ENCODE measurements around the gene WIZ. TPM values are rescaled to one million over a fixed set of nuclear protein-coding genes. Genes with fewer than 3 reads are reported as not detected.
"Not testable (repeated sequence)": the region's sequence is repeated elsewhere in the genome, so short reads cannot be mapped to it uniquely, and the experiment has no call there.

The WIZ gene
- 1 to 10 TPM in 1 of 3 donors, under 1 TPM in 1, not detected in 1; 0.78 to 1.5 TPM for polyA plus RNA-seq

GRCh38 chr19:15449620-15450527, at the start of gene WIZ:
Gene WIZ (minus strand): TSS chr19:15449956. CDS start chr19:15448307, 1,649 bp downstream.
- peak; percentile 81 to 86 (median 85) for DNase-seq
- H3K9me3 Mint-ChIP-seq, result no peaks in the 10 kb centered on the region
- peaks cover 10 to 25% (median 11%) of the 10 kb centered on the region in 3 donors for H3K36me3 Mint-ChIP-seq
- peak within 1 kb of the TSS; percentile 67 to 82 (median 77) for H3K4me3 Mint-ChIP-seq
- peak within 1 kb of the TSS; percentile 62 to 97 (median 94) for H3K27ac Mint-ChIP-seq
- H3K27me3 Mint-ChIP-seq (ENCODE audit: low read depth in 3 of 3), result peaks cover 0 to 10% (median 2%) of the 10 kb centered on the region in 3 donors
- peaks cover 28 to 33% of the 10 kb centered on the region in 2 donors for H3K4me1 Mint-ChIP-seq

- no peak overlapping the region for H3K27ac Mint-ChIP-seq
- peaks cover 0 to 2% of the 10 kb centered on the region in 2 donors for H3K4me1 Mint-ChIP-seq
- H3K36me3 Mint-ChIP-seq, result no peaks in the 10 kb centered on the region
- H3K4me3 Mint-ChIP-seq, result no peak overlapping the region
- H3K9me3 Mint-ChIP-seq, result peaks cover 0 to 3% (median 0%) of the 10 kb centered on the region in 6 donors
- DNase-seq, result no peak
- peaks cover 0 to 7% (median 2%) of the 10 kb centered on the region in 3 donors for H3K27me3 Mint-ChIP-seq (ENCODE audit: low read depth in 3 of 3)
Measured at GRCh38 chr19:15498910-15499309, 49.2 kb upstream of the WIZ start.

- DNase-seq, result no peak
- Mint-ChIP-seq H3K4me1 (peaks cover 0 to 2% of the 10 kb centered on the region in 2 donors), H3K4me3 (no peak overlapping the region), H3K27ac (no peak overlapping the region), H3K36me3 (no peaks in the 10 kb centered on the region), H3K9me3 (peaks cover 0 to 3% (median 0%) of the 10 kb centered on the region in 6 donors), H3K27me3 (ENCODE audit: low read depth in 3 of 3) (peaks cover 0 to 7% (median 2%) of the 10 kb centered on the region in 3 donors)
Measured at GRCh38 chr19:15498156-15498858, 48.6 kb upstream of the WIZ start.

DNA sequence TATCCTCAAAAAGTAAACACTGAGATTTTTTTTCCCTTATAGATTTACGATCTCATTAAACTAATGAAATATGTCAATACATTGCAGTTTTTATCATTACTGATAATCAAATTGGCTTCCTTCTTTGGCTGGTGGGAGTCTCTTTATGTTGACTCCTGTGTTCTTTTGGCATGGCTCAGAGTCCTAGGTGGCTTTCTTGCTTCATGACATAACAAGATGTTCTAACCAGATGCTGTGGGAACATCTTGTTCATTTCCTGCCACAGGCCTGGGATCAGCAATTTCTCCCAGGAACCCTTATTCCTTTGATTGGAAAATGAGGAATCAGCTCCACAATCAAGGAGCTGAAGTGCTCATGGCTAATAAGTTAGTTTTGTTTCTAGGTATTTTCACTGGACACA, 45.4 kb upstream of the WIZ start:
- no peak for DNase-seq
- no peak overlapping the region for H3K4me3 Mint-ChIP-seq
- peaks cover 0 to 2% (median 0%) of the 10 kb centered on the region in 6 donors for H3K9me3 Mint-ChIP-seq
- H3K36me3 Mint-ChIP-seq, result no peaks in the 10 kb centered on the region
- peak overlapping the region in 1 of 6 donors; percentile 16 for H3K27ac Mint-ChIP-seq
- no peaks in the 10 kb centered on the region for H3K4me1 Mint-ChIP-seq
- H3K27me3 Mint-ChIP-seq (ENCODE audit: low read depth in 3 of 3), result peaks cover 0 to 9% (median 2%) of the 10 kb centered on the region in 3 donors

GRCh38 chr19:15488489-15489226, 38.9 kb upstream of the WIZ start:
- Mint-ChIP-seq H3K27me3 (ENCODE audit: low read depth in 3 of 3) (peaks cover 0 to 5% (median 1%) of the 10 kb centered on the region in 3 donors), H3K4me3 (no peak overlapping the region), H3K27ac (no peak overlapping the region), H3K36me3 (no peaks in the 10 kb centered on the region), H3K4me1 (no peaks in the 10 kb centered on the region), H3K9me3 (no peaks in the 10 kb centered on the region)
- DNase-seq, result no peak

DNA sequence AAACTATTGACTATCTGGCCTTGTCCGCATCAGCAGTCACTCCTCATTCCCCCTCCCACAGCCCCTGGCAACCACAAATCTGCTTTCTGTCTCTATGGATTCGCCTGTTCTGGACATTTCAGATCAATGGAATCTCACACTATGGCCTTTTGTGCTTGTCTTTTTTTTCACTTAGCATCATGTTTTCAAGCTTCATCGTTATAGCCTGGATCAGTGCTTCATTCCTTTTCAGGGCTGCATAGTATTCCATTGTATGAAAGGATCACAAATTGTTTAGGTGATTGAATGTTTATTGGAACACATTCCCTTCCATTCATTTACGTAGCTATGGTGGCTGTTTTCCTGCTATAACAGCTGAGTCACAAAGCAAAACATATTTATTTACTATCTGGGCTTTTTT, 37.3 kb upstream of the WIZ start:
- H3K9me3 Mint-ChIP-seq, result no peaks in the 10 kb centered on the region
- no peak for DNase-seq
- no peak overlapping the region for H3K4me3 Mint-ChIP-seq
- H3K27ac Mint-ChIP-seq, result no peak overlapping the region
- H3K4me1 Mint-ChIP-seq, result no peaks in the 10 kb centered on the region
- no peaks in the 10 kb centered on the region for H3K36me3 Mint-ChIP-seq
- peaks cover 0 to 1% (median 1%) of the 10 kb centered on the region in 3 donors for H3K27me3 Mint-ChIP-seq (ENCODE audit: low read depth in 3 of 3)

GRCh38 chr19:15485768-15486167, 36.0 kb upstream of the WIZ start:
- H3K9me3 Mint-ChIP-seq; H3K4me1 Mint-ChIP-seq; H3K27ac Mint-ChIP-seq; DNase-seq; H3K27me3 Mint-ChIP-seq (ENCODE audit: low read depth in 3 of 3); H3K4me3 Mint-ChIP-seq; H3K36me3 Mint-ChIP-seq: not testable (repeated sequence)

DNA sequence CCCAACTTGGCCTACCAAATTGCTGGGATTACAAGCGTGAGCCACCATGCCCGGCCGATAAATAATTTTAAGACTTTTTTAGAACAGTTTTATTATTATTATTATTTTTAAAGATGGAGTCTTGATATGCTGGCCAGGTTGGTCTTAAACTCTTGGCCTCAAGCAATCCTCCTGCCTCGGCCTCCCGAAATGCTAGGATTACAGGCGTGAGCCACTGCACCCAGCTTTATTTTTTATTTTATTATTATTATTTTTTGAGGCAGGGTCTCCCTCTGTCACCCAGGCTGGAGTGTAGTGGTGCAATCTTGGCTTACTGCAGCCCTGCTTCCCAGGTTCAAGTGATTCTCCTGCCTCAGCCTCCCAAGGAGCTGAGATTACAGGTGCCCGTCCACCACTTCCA, 31.2 kb upstream of the WIZ start:
- H3K27me3 Mint-ChIP-seq (ENCODE audit: low read depth in 3 of 3); H3K9me3 Mint-ChIP-seq; DNase-seq; H3K27ac Mint-ChIP-seq; H3K36me3 Mint-ChIP-seq; H3K4me3 Mint-ChIP-seq: not testable (repeated sequence)
- H3K4me1 Mint-ChIP-seq, result peaks cover 8 to 17% of the 10 kb centered on the region in 2 donors

GRCh38 chr19:15479391-15480345, 29.9 kb upstream of the WIZ start, which contains the start of gene PGLYRP2:
Gene PGLYRP2 (minus strand): TSS chr19:15479501. CDS start chr19:15479371, 130 bp downstream.
- no peak within 1 kb of the TSS for H3K4me3 Mint-ChIP-seq
- no peak for DNase-seq
- peaks cover 0 to 2% (median 1%) of the 10 kb centered on the region in 3 donors for H3K27me3 Mint-ChIP-seq (ENCODE audit: low read depth in 3 of 3)
- H3K27ac Mint-ChIP-seq, result peak within 1 kb of the TSS in 3 of 6 donors; percentile 20 to 80 (median 45)
- H3K9me3 Mint-ChIP-seq, result no peaks in the 10 kb centered on the region
- peaks cover 8 to 18% of the 10 kb centered on the region in 2 donors for H3K4me1 Mint-ChIP-seq
- no peaks in the 10 kb centered on the region for H3K36me3 Mint-ChIP-seq

GRCh38 chr19:15476325-15476724, 26.6 kb upstream of the WIZ start:
- H3K36me3 Mint-ChIP-seq, result no peaks in the 10 kb centered on the region
- H3K4me1 Mint-ChIP-seq, result peaks cover 10 to 18% of the 10 kb centered on the region in 2 donors
- peak overlapping the region; percentile 23 to 75 (median 47) for H3K27ac Mint-ChIP-seq
- H3K27me3 Mint-ChIP-seq (ENCODE audit: low read depth in 3 of 3), result peaks cover 0 to 5% (median 1%) of the 10 kb centered on the region in 3 donors
- no peak overlapping the region for H3K4me3 Mint-ChIP-seq
- no peaks in the 10 kb centered on the region for H3K9me3 Mint-ChIP-seq
- DNase-seq, result peak; percentile 23 to 38 (median 26)

- Mint-ChIP-seq H3K27ac (no peak overlapping the region), H3K27me3 (ENCODE audit: low read depth in 3 of 3) (peaks cover 0 to 5% (median 1%) of the 10 kb centered on the region in 3 donors), H3K4me1 (peaks cover 10 to 18% of the 10 kb centered on the region in 2 donors), H3K36me3 (no peaks in the 10 kb centered on the region), H3K4me3 (no peak overlapping the region), H3K9me3 (no peaks in the 10 kb centered on the region)
- no peak for DNase-seq
Measured at GRCh38 chr19:15475611-15476010, 25.9 kb upstream of the WIZ start.

DNA sequence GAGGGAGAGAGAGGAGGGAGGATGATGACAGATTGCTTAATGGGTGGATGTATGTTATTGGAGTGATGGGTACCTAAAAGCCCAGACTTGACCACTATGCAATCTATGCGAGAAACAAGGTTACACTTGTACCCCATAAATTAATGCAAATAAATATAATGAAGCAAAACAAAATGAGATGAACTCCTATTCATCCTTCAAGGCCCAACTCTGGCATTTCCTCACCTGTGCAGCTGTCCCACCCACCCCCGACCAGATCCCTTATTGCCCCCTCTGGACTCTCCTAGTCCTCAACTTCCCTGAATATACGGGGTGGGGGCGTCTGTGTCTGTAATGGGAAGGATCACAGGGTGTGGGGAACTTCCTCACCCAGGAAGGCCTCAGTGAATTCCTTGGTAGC, 25.4 kb upstream of the WIZ start:
- peak overlapping the region in 3 of 6 donors; percentile 18 to 46 (median 20) for H3K27ac Mint-ChIP-seq
- H3K9me3 Mint-ChIP-seq, result no peaks in the 10 kb centered on the region
- H3K36me3 Mint-ChIP-seq, result no peaks in the 10 kb centered on the region
- no peak for DNase-seq
- H3K4me3 Mint-ChIP-seq, result no peak overlapping the region
- peaks cover 0 to 6% (median 1%) of the 10 kb centered on the region in 3 donors for H3K27me3 Mint-ChIP-seq (ENCODE audit: low read depth in 3 of 3)
- H3K4me1 Mint-ChIP-seq, result peaks cover 11 to 19% of the 10 kb centered on the region in 2 donors

Data from immature natural killer cell (primary cell).